Measurements from ENCODE around the gene ZBBX. TPM values are rescaled to one million over a fixed set of nuclear protein-coding genes. Genes with fewer than 3 reads are reported as not detected.

Gene ZBBX
- total RNA-seq, 1 experiment from 2014 or later = not detected

DNA sequence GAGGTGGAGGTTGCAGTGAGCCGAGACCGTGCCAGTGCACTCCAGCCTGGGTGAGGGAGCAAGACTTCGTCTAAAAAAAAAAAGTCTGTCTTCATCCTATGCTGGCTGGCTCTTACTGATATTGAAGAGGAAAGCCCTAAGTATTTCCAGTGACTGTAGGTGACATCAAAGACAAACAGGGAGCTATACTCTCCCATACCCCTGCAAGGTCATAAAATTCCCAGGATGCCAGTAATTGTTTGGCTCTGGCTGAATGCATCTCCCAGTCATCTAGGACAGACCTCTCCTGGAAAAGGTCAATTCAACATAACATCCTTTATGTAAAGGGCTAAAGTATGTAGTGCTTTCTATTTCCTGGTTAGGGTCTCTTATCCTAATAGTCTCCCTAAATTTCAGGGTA is 8.0 kb downstream of the ZBBX start:
- H3K27ac ChIP-seq (ENCODE audit: low read depth, low read length, poor library complexity, severe bottlenecking) = no peak overlapping the region
- no peak overlapping the region for H3K4me3 ChIP-seq (ENCODE audit: low read depth, low read length, poor library complexity, severe bottlenecking)
- H3K4me1 ChIP-seq (ENCODE audit: insufficient read depth, low read length, poor library complexity, severe bottlenecking) = no peaks in the 10 kb centered on the region
- intact Hi-C loops (cut with micrococcal nuclease; ENCODE audit: unreplicated experiment) = no loop called here
- TF ChIP-seq CTCF (conservative IDR thresholded peaks at IDR 0.05; ENCODE audit: low read depth, low read length) = no peak
- TF ChIP-seq EZH2 (IDR thresholded peaks at IDR 0.05; ENCODE audit: borderline replicate concordance, low read depth, low read length, poor library complexity, severe bottlenecking) = no peak
- CTCF ChIA-PET = no interaction called here
- no peaks in the 10 kb centered on the region for H3K36me3 ChIP-seq (ENCODE audit: insufficient read depth, low read length, poor library complexity, severe bottlenecking)
- H3K27me3 ChIP-seq (replicated peaks; ENCODE audit: insufficient read depth, low read depth, low read length, poor library complexity) = no peaks in the 10 kb centered on the region
- POLR2A ChIA-PET (ENCODE audit: low non-redundant PET) = no interaction called here
- no peak for DNase-seq (ENCODE audit: low spot score)
- no peaks in the 10 kb centered on the region for H3K9me3 ChIP-seq (ENCODE audit: low read depth, low read length, poor library complexity, severe bottlenecking)
- no TSS peak for BruUV-seq (replicated peaks)

GRCh38 chr3:167361948-167362347 is 18.1 kb downstream of the ZBBX start:
- no peaks in the 10 kb centered on the region for H3K27me3 ChIP-seq (replicated peaks; ENCODE audit: insufficient read depth, low read depth, low read length, poor library complexity)
- TF ChIP-seq EZH2 (IDR thresholded peaks at IDR 0.05; ENCODE audit: borderline replicate concordance, low read depth, low read length, poor library complexity, severe bottlenecking) (no peak), CTCF (conservative IDR thresholded peaks at IDR 0.05; ENCODE audit: low read depth, low read length) (no peak)
- no peaks in the 10 kb centered on the region for H3K9me3 ChIP-seq (ENCODE audit: low read depth, low read length, poor library complexity, severe bottlenecking)
- no peak overlapping the region for H3K27ac ChIP-seq (ENCODE audit: low read depth, low read length, poor library complexity, severe bottlenecking)
- no TSS peak for BruUV-seq (replicated peaks)
- ChIA-PET POLR2A (ENCODE audit: low non-redundant PET) (no interaction called here), CTCF (no interaction called here)
- no peaks in the 10 kb centered on the region for H3K36me3 ChIP-seq (ENCODE audit: insufficient read depth, low read length, poor library complexity, severe bottlenecking)
- H3K4me3 ChIP-seq (ENCODE audit: low read depth, low read length, poor library complexity, severe bottlenecking) = no peak overlapping the region
- H3K4me1 ChIP-seq (ENCODE audit: insufficient read depth, low read length, poor library complexity, severe bottlenecking) = no peaks in the 10 kb centered on the region
- DNase-seq (ENCODE audit: low spot score) = no peak
- intact Hi-C loops (cut with micrococcal nuclease; ENCODE audit: unreplicated experiment) = no loop called here

- CTCF ChIA-PET = no interaction called here
- no peaks in the 10 kb centered on the region for H3K4me1 ChIP-seq (ENCODE audit: insufficient read depth, low read length, poor library complexity, severe bottlenecking)
- no peaks in the 10 kb centered on the region for H3K27me3 ChIP-seq (replicated peaks; ENCODE audit: insufficient read depth, low read depth, low read length, poor library complexity)
- H3K36me3 ChIP-seq (ENCODE audit: insufficient read depth, low read length, poor library complexity, severe bottlenecking) = no peaks in the 10 kb centered on the region
- intact Hi-C loops (cut with micrococcal nuclease; ENCODE audit: unreplicated experiment) = no loop called here
- POLR2A ChIA-PET (ENCODE audit: low non-redundant PET) = no interaction called here
- no TSS peak for BruUV-seq (replicated peaks)
- no peak overlapping the region for H3K27ac ChIP-seq (ENCODE audit: low read depth, low read length, poor library complexity, severe bottlenecking)
- no peaks in the 10 kb centered on the region for H3K9me3 ChIP-seq (ENCODE audit: low read depth, low read length, poor library complexity, severe bottlenecking)
- no peak overlapping the region for H3K4me3 ChIP-seq (ENCODE audit: low read depth, low read length, poor library complexity, severe bottlenecking)
- no peak for TF ChIP-seq EZH2 (IDR thresholded peaks at IDR 0.05; ENCODE audit: borderline replicate concordance, low read depth, low read length, poor library complexity, severe bottlenecking)
- no peak for DNase-seq (ENCODE audit: low spot score)
These were observed 18.8 kb downstream of the ZBBX start for GRCh38 chr3:167361306-167361705.

- CTCF ChIA-PET = no interaction called here
These were observed 24.7 kb downstream of the ZBBX start for GRCh38 chr3:167355446-167355845.

More at GRCh38 chr3:167355446-167355845, 24.7 kb downstream of the ZBBX start:
- Histone ChIP-seq H3K9me3 (ENCODE audit: low read depth, low read length, poor library complexity, severe bottlenecking) (no peaks in the 10 kb centered on the region), H3K27me3 (replicated peaks; ENCODE audit: insufficient read depth, low read depth, low read length, poor library complexity) (no peaks in the 10 kb centered on the region), H3K36me3 (ENCODE audit: insufficient read depth, low read length, poor library complexity, severe bottlenecking) (no peaks in the 10 kb centered on the region), H3K27ac (ENCODE audit: low read depth, low read length, poor library complexity, severe bottlenecking) (no peak overlapping the region), H3K4me1 (ENCODE audit: insufficient read depth, low read length, poor library complexity, severe bottlenecking) (no peaks in the 10 kb centered on the region), H3K4me3 (ENCODE audit: low read depth, low read length, poor library complexity, severe bottlenecking) (no peak overlapping the region)
- intact Hi-C loops (cut with micrococcal nuclease; ENCODE audit: unreplicated experiment) = loop anchor here (10.0 kb wide), 1 partner anchor 521 kb away; no protein-coding TSS in a partner anchor
- DNase-seq (ENCODE audit: low spot score) = no peak
- TF ChIP-seq EZH2 (IDR thresholded peaks at IDR 0.05; ENCODE audit: borderline replicate concordance, low read depth, low read length, poor library complexity, severe bottlenecking) (no peak), CTCF (conservative IDR thresholded peaks at IDR 0.05; ENCODE audit: low read depth, low read length) (no peak)
- POLR2A ChIA-PET (ENCODE audit: low non-redundant PET) = no interaction called here
- BruUV-seq (replicated peaks) = no TSS peak
